SH-SY5Y (cell line): ENCODE results near the gene ELOVL1.

ENCODE experiments used
- GATA2 ChIP-seq: IDR thresholded peaks from 2 replicates; pipeline ENCODE4 v1.6.1; 2011; ENCODE audit warnings: mild to moderate bottlenecking, low read depth, low read length
- GATA3 ChIP-seq: IDR thresholded peaks from 2 replicates; pipeline ENCODE4 v1.6.1; 2011; ENCODE audit warnings: low read depth, mild to moderate bottlenecking, low read length, moderate library complexity

GRCh38 chr1:43322506-43322905 lies 45.3 kb downstream of the ELOVL1 start:
- TF ChIP-seq GATA3, result no peak
- TF ChIP-seq GATA2, result no peak
